WTC11 (cell line): Measurements from ENCODE around the gene LCP1. TPM values are rescaled to one million over a fixed set of nuclear protein-coding genes. Genes with fewer than 3 reads are reported as not detected.

Source experiments
- ATF2 ChIP-seq: sonication (generic); formaldehyde crosslinking; IDR thresholded peaks from 2 replicates; pipeline ENCODE4 v1.8.1; 2022; ENCODE audit warnings: low read depth, missing genetic modification reagents, borderline replicate concordance
- CBFB ChIP-seq: sonication (generic); formaldehyde crosslinking; IDR thresholded peaks from 2 replicates; pipeline ENCODE4 v1.8.1; 2022; ENCODE audit warnings: mild to moderate bottlenecking, low read depth, missing genetic modification reagents
- CREB1 ChIP-seq: sonication (generic); formaldehyde crosslinking; IDR thresholded peaks from 2 replicates; pipeline ENCODE4 v1.8.0; 2023; ENCODE audit warnings: mild to moderate bottlenecking, missing genetic modification reagents
- CREM ChIP-seq: sonication (generic); formaldehyde crosslinking; IDR thresholded peaks from 2 replicates; pipeline ENCODE4 v1.8.1; 2022; ENCODE audit warnings: mild to moderate bottlenecking, missing genetic modification reagents, moderate library complexity
- CTCF ChIP-seq: fragments of 200-600 bp; IDR thresholded peaks from 2 replicates; pipeline ENCODE4 v1.8.0; 2022; ENCODE audit warnings: antibody characterized with exemption
- E2F1 ChIP-seq: sonication (generic); formaldehyde crosslinking; IDR thresholded peaks from 2 replicates; pipeline ENCODE4 v1.8.0; 2022; ENCODE audit warnings: mild to moderate bottlenecking, missing genetic modification reagents
- ELF4 ChIP-seq: sonication (generic); formaldehyde crosslinking; IDR thresholded peaks from 2 replicates; pipeline ENCODE4 v1.8.1; 2022; ENCODE audit warnings: low read depth, mild to moderate bottlenecking, moderate library complexity, missing genetic modification reagents
- ETV6 ChIP-seq: sonication (generic); formaldehyde crosslinking; IDR thresholded peaks from 2 replicates; pipeline ENCODE4 v1.8.1; 2022; ENCODE audit warnings: mild to moderate bottlenecking, missing genetic modification reagents
- FOXJ3 ChIP-seq: sonication (generic); formaldehyde crosslinking; IDR thresholded peaks from 2 replicates; pipeline ENCODE4 v1.9.0; 2021; ENCODE audit warnings: missing genetic modification reagents, mild to moderate bottlenecking, borderline replicate concordance
- FOXK1 ChIP-seq: sonication (generic); formaldehyde crosslinking; IDR thresholded peaks from 2 replicates; pipeline ENCODE4 v1.8.0; 2022; ENCODE audit warnings: mild to moderate bottlenecking, moderate library complexity, missing genetic modification reagents
- GRHL2 ChIP-seq: fragments of 250-450 bp; sonication (Bioruptor Pico); IDR thresholded peaks from 2 replicates; pipeline ENCODE4 v1.8.0; 2022; ENCODE audit warnings: mild to moderate bottlenecking, moderate library complexity; ENCODE audit not compliant: insufficient replicate concordance, severe bottlenecking
- HMGA2 ChIP-seq: fragments of 250-450 bp; sonication (Bioruptor Pico); IDR thresholded peaks from 2 replicates; pipeline ENCODE4 v1.4.0; 2021; ENCODE audit warnings: mild to moderate bottlenecking, moderate library complexity
- IRF1 ChIP-seq: sonication (generic); formaldehyde crosslinking; IDR thresholded peaks from 2 replicates; pipeline ENCODE4 v1.8.0; 2023; ENCODE audit warnings: missing genetic modification reagents
- JAZF1 ChIP-seq: fragments of 250-450 bp; sonication (Bioruptor Pico); IDR thresholded peaks from 2 replicates; pipeline ENCODE4 v1.9.0; 2021; ENCODE audit warnings: moderate library complexity, mild to moderate bottlenecking, inconsistent platforms
- JUN ChIP-seq: sonication (generic); formaldehyde crosslinking; IDR thresholded peaks from 2 replicates; pipeline ENCODE4 v1.8.0; 2023; ENCODE audit warnings: mild to moderate bottlenecking, missing genetic modification reagents
- KAT7 ChIP-seq: sonication (generic); formaldehyde crosslinking; IDR thresholded peaks from 2 replicates; pipeline ENCODE4 v1.8.1; 2023; ENCODE audit warnings: missing genetic modification reagents, mild to moderate bottlenecking, borderline replicate concordance
- MAX ChIP-seq: sonication (generic); formaldehyde crosslinking; IDR thresholded peaks from 2 replicates; pipeline ENCODE4 v1.8.0; 2022; ENCODE audit warnings: mild to moderate bottlenecking, missing genetic modification reagents
- NFATC4 ChIP-seq: fragments of 250-450 bp; sonication (Bioruptor Pico); IDR thresholded peaks from 2 replicates; pipeline ENCODE4 v1.9.0; 2021; ENCODE audit warnings: mild to moderate bottlenecking
- NR1H2 ChIP-seq: sonication (generic); formaldehyde crosslinking; IDR thresholded peaks from 2 replicates; pipeline ENCODE4 v1.9.0; 2021; ENCODE audit warnings: mild to moderate bottlenecking, moderate library complexity, missing genetic modification reagents
- NR3C1 ChIP-seq: sonication (generic); formaldehyde crosslinking; conservative IDR thresholded peaks from 2 replicates; pipeline ENCODE4 v1.8.1; 2023; ENCODE audit warnings: low read depth, mild to moderate bottlenecking, missing genetic modification reagents
- PREB ChIP-seq: sonication (generic); formaldehyde crosslinking; IDR thresholded peaks from 2 replicates; pipeline ENCODE4 v1.8.1; 2022; ENCODE audit warnings: mild to moderate bottlenecking, missing genetic modification reagents, moderate library complexity, borderline replicate concordance
- RORB ChIP-seq: fragments of 250-450 bp; sonication (Bioruptor Pico); IDR thresholded peaks from 2 replicates; pipeline ENCODE4 v1.9.0; 2021; ENCODE audit warnings: mild to moderate bottlenecking
- TEAD4 ChIP-seq: sonication (generic); formaldehyde crosslinking; IDR thresholded peaks from 2 replicates; pipeline ENCODE4 v1.8.0; 2022; ENCODE audit warnings: mild to moderate bottlenecking, missing genetic modification reagents
- TP53 ChIP-seq: sonication (generic); formaldehyde crosslinking; IDR thresholded peaks from 2 replicates; pipeline ENCODE4 v1.8.1; 2023; ENCODE audit warnings: mild to moderate bottlenecking, missing genetic modification reagents
- USF1 ChIP-seq: sonication (generic); formaldehyde crosslinking; IDR thresholded peaks from 2 replicates; pipeline ENCODE4 v1.8.0; 2022; ENCODE audit warnings: mild to moderate bottlenecking, missing genetic modification reagents
- ZBTB43 ChIP-seq: sonication (generic); formaldehyde crosslinking; IDR thresholded peaks from 2 replicates; pipeline ENCODE4 v1.8.1; 2023; ENCODE audit warnings: mild to moderate bottlenecking, missing genetic modification reagents
- ZNF232 ChIP-seq: sonication (generic); formaldehyde crosslinking; IDR thresholded peaks from 2 replicates; pipeline ENCODE4 v1.8.0; 2022; ENCODE audit warnings: mild to moderate bottlenecking, missing genetic modification reagents
- ZNF263 ChIP-seq: sonication (generic); formaldehyde crosslinking; IDR thresholded peaks from 2 replicates; pipeline ENCODE4 v1.8.1; 2022; ENCODE audit warnings: low read depth, mild to moderate bottlenecking, moderate library complexity, missing genetic modification reagents
- ZNF317 ChIP-seq: sonication (generic); formaldehyde crosslinking; IDR thresholded peaks from 2 replicates; pipeline ENCODE4 v1.8.1; 2023; ENCODE audit warnings: low read depth, mild to moderate bottlenecking, moderate library complexity, missing genetic modification reagents, borderline replicate concordance
- total RNA-seq: library from RNA; stranded (reverse); gene quantifications from 3 replicates; pipeline ENCODE4 v1.2.3, GENCODE V29; 2021

The LCP1 gene
- total RNA-seq, 1 experiment from 2014 or later = 3.2 TPM

GRCh38 chr13:46211483-46212351 lies 29.7 kb upstream of the LCP1 start, which contains the start of gene LRRC63 (continued):
- TF ChIP-seq ATF2 (no peak), ZNF317 (no peak), NFATC4 (CRISPR knock-in tag) (no peak), CTCF (no peak), TP53 (no peak), JUN (CRISPR knock-in tag) (no peak), NR3C1 (CRISPR knock-in tag) (no peak), KAT7 (CRISPR knock-in tag) (no peak), FOXJ3 (no peak), GRHL2 (CRISPR knock-in tag) (no peak), NR1H2 (CRISPR knock-in tag) (no peak), CREB1 (CRISPR knock-in tag) (no peak), USF1 (CRISPR knock-in tag) (no peak), MAX (CRISPR knock-in tag) (peak; percentile 57), HMGA2 (CRISPR knock-in tag) (no peak), FOXK1 (CRISPR knock-in tag) (no peak), PREB (CRISPR knock-in tag) (no peak), CBFB (CRISPR knock-in tag) (no peak), ELF4 (CRISPR knock-in tag) (no peak), ZBTB43 (CRISPR knock-in tag) (no peak), ZNF232 (CRISPR knock-in tag) (no peak), TEAD4 (CRISPR knock-in tag) (no peak), CREM (CRISPR knock-in tag) (no peak), JAZF1 (no peak), RORB (CRISPR knock-in tag) (no peak), ETV6 (peak; percentile 58; the same call in 1 of the 2 replicates), E2F1 (CRISPR knock-in tag) (no peak), ZNF263 (CRISPR knock-in tag) (no peak), IRF1 (CRISPR knock-in tag) (0 out of 2 replicates have a peak, but pooled peaks have one; percentile 38)
